DOHH2 (cell line): Measurements from ENCODE around the gene SBK2.

Source experiments
- H3F3A ChIP-seq: fragments of 200-600 bp; sonication (generic), shearing (Covaris generic); 2 replicates; pipeline ENCODE4 v1.6.0; 2016; ENCODE audit warnings: antibody characterized with exemption, mild to moderate bottlenecking; ENCODE audit not compliant: control insufficient read depth, insufficient read depth
- H3K27ac ChIP-seq: fragments of 200-600 bp; sonication (generic); 2 replicates; pipeline ENCODE4 v1.5.1; 2014; ENCODE audit warnings: low read depth, mild to moderate bottlenecking, low read length, moderate library complexity
- H3K27me3 ChIP-seq: fragments of 200-600 bp; sonication (generic); 2 replicates; pipeline ENCODE4 v1.6.1; 2014; ENCODE audit warnings: mild to moderate bottlenecking, low read length, mixed read lengths; ENCODE audit not compliant: control insufficient read depth
- H3K36me3 ChIP-seq: fragments of 200-600 bp; sonication (generic); 2 replicates; pipeline ENCODE4 v1.6.1; 2014; ENCODE audit warnings: mild to moderate bottlenecking, low read length, moderate library complexity, mixed read lengths; ENCODE audit not compliant: control insufficient read depth
- H3K4me1 ChIP-seq: fragments of 200-600 bp; sonication (generic); 2 replicates; pipeline ENCODE4 v1.6.1; 2014; ENCODE audit warnings: mild to moderate bottlenecking, low read length, mixed read lengths; ENCODE audit not compliant: control insufficient read depth
- H3K4me2 ChIP-seq: fragments of 200-600 bp; sonication (generic); 2 replicates; pipeline ENCODE4 v1.6.0; 2014; ENCODE audit warnings: mild to moderate bottlenecking, low read length, moderate library complexity
- H3K4me3 ChIP-seq: fragments of 200-600 bp; sonication (generic); 2 replicates; pipeline ENCODE4 v1.5.1; 2014; ENCODE audit warnings: mild to moderate bottlenecking, low read length, mixed read lengths
- H3K79me2 ChIP-seq: fragments of 200-600 bp; sonication (generic); 2 replicates; pipeline ENCODE4 v1.6.1; 2014; ENCODE audit warnings: mild to moderate bottlenecking, low read length, mixed read lengths; ENCODE audit not compliant: control insufficient read depth
- H3K9me2 ChIP-seq: fragments of 200-600 bp; sonication (generic); replicated peaks from 2 replicates; pipeline ENCODE4 v1.6.1; 2014; ENCODE audit warnings: mild to moderate bottlenecking, low read length, mixed read lengths; ENCODE audit not compliant: control insufficient read depth
- H3K9me3 ChIP-seq: fragments of 200-600 bp; sonication (generic); 2 replicates; pipeline ENCODE4 v1.6.1; 2014; ENCODE audit warnings: antibody characterized with exemption, low read length, mixed read lengths; ENCODE audit not compliant: control insufficient read depth, insufficient read depth
- H4K20me1 ChIP-seq: fragments of 200-600 bp; sonication (generic); 2 replicates; pipeline ENCODE4 v1.6.0; 2014; ENCODE audit warnings: low read depth, mild to moderate bottlenecking, antibody characterized with exemption, low read length, moderate library complexity; ENCODE audit not compliant: control insufficient read depth, insufficient read depth
- CTCF ChIP-seq: fragments of 200-600 bp; sonication (generic); IDR thresholded peaks from one replicate; pipeline ENCODE4 v1.5.1; 2014; ENCODE audit warnings: antibody characterized with exemption, mild to moderate bottlenecking, low read depth, low read length; ENCODE audit not compliant: poor library complexity, severe bottlenecking
- EZH2phosphoT487 ChIP-seq: fragments of 200-600 bp; sonication (generic); IDR thresholded peaks from 2 replicates; pipeline ENCODE4 v1.6.1; 2017; ENCODE audit warnings: borderline replicate concordance, mild to moderate bottlenecking, antibody characterized with exemption, low read length, moderate library complexity, mixed read lengths

SBK2 gene

GRCh38 chr19:55544776-55545439 lies 8.0 kb upstream of the SBK2 start:
- Histone ChIP-seq H3K36me3 (no peaks in the 10 kb centered on the region), H3K4me2 (no peak overlapping the region), H3K79me2 (no peaks in the 10 kb centered on the region), H3K4me3 (no peak overlapping the region), H4K20me1 (no peaks in the 10 kb centered on the region), H3K4me1 (peaks cover 6% of the 10 kb centered on the region), H3F3A (no peaks in the 10 kb centered on the region), H3K27me3 (peaks cover 3% of the 10 kb centered on the region), H3K9me3 (no peaks in the 10 kb centered on the region), H3K27ac (no peak overlapping the region), H3K9me2 (no peaks in the 10 kb centered on the region)
- TF ChIP-seq EZH2phosphoT487 (no peak), CTCF (no peak)

GRCh38 chr19:55544014-55544413 lies 7.1 kb upstream of the SBK2 start:
- H3K27ac ChIP-seq: no peak overlapping the region
- H3K27me3 ChIP-seq: no peaks in the 10 kb centered on the region
- no peaks in the 10 kb centered on the region for H3K36me3 ChIP-seq
- H3K4me2 ChIP-seq: no peak overlapping the region
- H3K9me2 ChIP-seq: no peaks in the 10 kb centered on the region
- no peaks in the 10 kb centered on the region for H3K9me3 ChIP-seq
- TF ChIP-seq CTCF: no peak
- TF ChIP-seq EZH2phosphoT487: no peak
- no peaks in the 10 kb centered on the region for H3K4me1 ChIP-seq
- no peak overlapping the region for H3K4me3 ChIP-seq
- no peaks in the 10 kb centered on the region for H3K79me2 ChIP-seq
- no peaks in the 10 kb centered on the region for H3F3A ChIP-seq
- H4K20me1 ChIP-seq: no peaks in the 10 kb centered on the region

- no peak for TF ChIP-seq CTCF
- TF ChIP-seq EZH2phosphoT487: no peak
Measured at GRCh38 chr19:55543567-55543966, 6.6 kb upstream of the SBK2 start.

More at GRCh38 chr19:55543567-55543966, 6.6 kb upstream of the SBK2 start:
- Histone ChIP-seq H3K4me2 (no peak overlapping the region), H3F3A (no peaks in the 10 kb centered on the region), H3K79me2 (no peaks in the 10 kb centered on the region), H3K36me3 (no peaks in the 10 kb centered on the region), H4K20me1 (no peaks in the 10 kb centered on the region), H3K27ac (no peak overlapping the region), H3K4me1 (no peaks in the 10 kb centered on the region), H3K27me3 (no peaks in the 10 kb centered on the region), H3K9me2 (no peaks in the 10 kb centered on the region), H3K9me3 (no peaks in the 10 kb centered on the region), H3K4me3 (no peak overlapping the region)
